Effector memory CD4-positive, alpha-beta T cell (primary cell): ENCODE data around the gene URM1.
"Not testable (repeated sequence)": the region's sequence is repeated elsewhere in the genome, so short reads cannot be mapped to it uniquely, and the experiment has no call there.

Source experiments
- DNase-seq, 3 donors: peaks; one replicate each; pipeline ENCODE4 v3.0.0-alpha.2; 2020
- H3K27ac ChIP-seq: 2 replicates; pipeline ENCODE4 v1.7.0; 2013; ENCODE audit warnings: mild to moderate bottlenecking, low read length, moderate library complexity; ENCODE audit not compliant: insufficient read depth, poor library complexity, severe bottlenecking
- H3K27me3 ChIP-seq: replicated peaks from 2 replicates; pipeline ENCODE4 v1.7.0; 2013; ENCODE audit warnings: mild to moderate bottlenecking, low read length; ENCODE audit not compliant: insufficient read depth, control insufficient read depth, poor library complexity, severe bottlenecking
- H3K36me3 ChIP-seq: 2 replicates; pipeline ENCODE4 v1.7.0; 2013; ENCODE audit warnings: mild to moderate bottlenecking, low read length, moderate library complexity; ENCODE audit not compliant: control insufficient read depth, insufficient read depth
- H3K4me1 ChIP-seq: 2 replicates; pipeline ENCODE4 v1.7.0; 2013; ENCODE audit warnings: low read length, mild to moderate bottlenecking; ENCODE audit not compliant: control insufficient read depth, insufficient read depth, poor library complexity, severe bottlenecking
- H3K4me3 ChIP-seq: 2 replicates; pipeline ENCODE4 v1.7.0; 2013; ENCODE audit warnings: low read length, low read depth, mild to moderate bottlenecking; ENCODE audit not compliant: insufficient read depth, poor library complexity, severe bottlenecking
- H3K9me3 ChIP-seq: 2 replicates; pipeline ENCODE4 v1.7.0; 2013; ENCODE audit warnings: mild to moderate bottlenecking, low read length, moderate library complexity; ENCODE audit not compliant: control insufficient read depth

Gene URM1

DNA sequence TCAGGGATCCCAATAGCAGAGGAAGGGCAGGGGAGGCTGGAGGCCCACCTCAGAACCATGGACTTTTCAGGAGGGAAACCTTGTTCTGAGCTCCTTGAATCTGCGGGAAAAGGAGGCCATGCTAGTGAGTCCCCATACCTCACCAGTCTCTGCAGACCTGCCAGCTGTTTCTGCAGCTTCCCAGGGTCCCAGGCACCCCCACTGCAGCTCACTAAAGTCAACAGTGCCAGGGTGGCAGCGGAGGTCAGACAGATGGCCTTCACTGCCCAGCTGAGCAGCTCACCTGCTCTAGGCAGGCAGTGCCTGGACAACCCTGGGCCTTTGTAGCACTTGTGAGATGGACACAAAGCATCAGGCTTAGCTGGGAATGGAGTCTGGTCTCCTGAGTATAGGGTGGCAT, 35.3 kb upstream of the URM1 start:
- DNase-seq = no peak
- peaks cover 10% of the 10 kb centered on the region for H3K36me3 ChIP-seq
- no peak overlapping the region for H3K4me3 ChIP-seq
- H3K27ac ChIP-seq = no peak overlapping the region
- H3K4me1 ChIP-seq = peaks cover 6% of the 10 kb centered on the region
- H3K9me3 ChIP-seq = no peaks in the 10 kb centered on the region
- no peaks in the 10 kb centered on the region for H3K27me3 ChIP-seq

DNA sequence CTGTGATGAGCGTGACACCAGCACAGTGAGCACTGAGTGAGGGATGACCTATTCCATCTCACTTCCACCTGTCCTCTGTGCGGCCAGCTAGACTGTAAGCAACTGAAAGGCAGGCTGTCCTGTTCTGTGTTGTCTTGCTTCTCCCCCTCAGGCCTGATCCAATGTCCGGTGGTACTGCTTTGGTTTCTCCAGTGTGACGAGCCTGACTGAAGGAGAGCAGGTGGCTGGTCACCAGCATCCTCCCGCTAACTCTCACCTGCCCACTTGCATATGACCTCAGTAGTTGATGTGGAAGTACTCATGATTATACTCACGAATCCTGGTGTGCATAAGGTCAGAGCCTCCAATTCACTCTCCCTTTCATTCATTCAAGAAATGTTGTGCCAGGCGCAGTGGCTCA, 33.2 kb upstream of the URM1 start:
- no peaks in the 10 kb centered on the region for H3K27me3 ChIP-seq
- H3K27ac ChIP-seq = no peak overlapping the region
- no peak overlapping the region for H3K4me3 ChIP-seq
- no peak for DNase-seq
- peaks cover 4% of the 10 kb centered on the region for H3K36me3 ChIP-seq
- H3K4me1 ChIP-seq = peaks cover 11% of the 10 kb centered on the region
- H3K9me3 ChIP-seq = no peaks in the 10 kb centered on the region

DNA sequence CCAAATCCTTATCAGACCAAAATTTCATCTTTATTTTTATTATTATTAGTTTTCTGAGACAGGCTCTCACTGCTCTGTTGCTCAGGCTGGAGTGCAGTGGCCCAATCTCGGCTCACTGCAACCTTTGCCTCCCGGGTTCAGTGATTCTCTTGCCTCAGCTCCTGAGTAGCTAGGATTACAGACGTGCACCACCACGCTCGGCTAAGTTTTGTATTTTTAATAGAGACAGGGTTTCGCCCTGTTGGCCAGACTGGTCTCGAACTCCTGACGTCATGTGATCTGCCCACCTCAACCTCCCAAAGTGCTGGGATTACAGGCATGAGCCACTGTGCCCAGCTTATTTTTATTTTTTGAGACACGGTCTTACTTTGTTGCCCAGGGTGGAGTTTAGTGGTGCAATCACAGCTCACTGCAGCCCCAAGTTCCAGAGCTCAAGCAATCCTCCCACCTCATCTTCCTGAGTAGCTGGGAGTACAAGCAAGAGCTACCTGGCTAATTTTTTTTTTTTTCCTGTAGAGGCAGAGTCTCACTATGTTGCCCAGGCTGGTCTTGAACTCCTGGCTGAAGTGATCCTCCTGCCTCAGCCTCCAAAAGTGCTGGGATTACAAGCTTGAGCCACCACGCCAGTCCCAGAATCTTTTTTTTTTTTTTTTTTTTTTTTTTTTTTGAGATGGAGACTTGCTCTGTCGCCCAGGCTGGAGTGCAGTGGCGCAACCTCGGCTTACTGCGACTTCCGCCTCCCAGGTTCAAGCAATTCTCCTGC, 32.1 kb upstream of the URM1 start:
- H3K4me3 ChIP-seq, H3K9me3 ChIP-seq, H3K27ac ChIP-seq, DNase-seq, H3K27me3 ChIP-seq: not testable (repeated sequence)
- peaks cover 13% of the 10 kb centered on the region for H3K36me3 ChIP-seq
- peaks cover 11% of the 10 kb centered on the region for H3K4me1 ChIP-seq

DNA sequence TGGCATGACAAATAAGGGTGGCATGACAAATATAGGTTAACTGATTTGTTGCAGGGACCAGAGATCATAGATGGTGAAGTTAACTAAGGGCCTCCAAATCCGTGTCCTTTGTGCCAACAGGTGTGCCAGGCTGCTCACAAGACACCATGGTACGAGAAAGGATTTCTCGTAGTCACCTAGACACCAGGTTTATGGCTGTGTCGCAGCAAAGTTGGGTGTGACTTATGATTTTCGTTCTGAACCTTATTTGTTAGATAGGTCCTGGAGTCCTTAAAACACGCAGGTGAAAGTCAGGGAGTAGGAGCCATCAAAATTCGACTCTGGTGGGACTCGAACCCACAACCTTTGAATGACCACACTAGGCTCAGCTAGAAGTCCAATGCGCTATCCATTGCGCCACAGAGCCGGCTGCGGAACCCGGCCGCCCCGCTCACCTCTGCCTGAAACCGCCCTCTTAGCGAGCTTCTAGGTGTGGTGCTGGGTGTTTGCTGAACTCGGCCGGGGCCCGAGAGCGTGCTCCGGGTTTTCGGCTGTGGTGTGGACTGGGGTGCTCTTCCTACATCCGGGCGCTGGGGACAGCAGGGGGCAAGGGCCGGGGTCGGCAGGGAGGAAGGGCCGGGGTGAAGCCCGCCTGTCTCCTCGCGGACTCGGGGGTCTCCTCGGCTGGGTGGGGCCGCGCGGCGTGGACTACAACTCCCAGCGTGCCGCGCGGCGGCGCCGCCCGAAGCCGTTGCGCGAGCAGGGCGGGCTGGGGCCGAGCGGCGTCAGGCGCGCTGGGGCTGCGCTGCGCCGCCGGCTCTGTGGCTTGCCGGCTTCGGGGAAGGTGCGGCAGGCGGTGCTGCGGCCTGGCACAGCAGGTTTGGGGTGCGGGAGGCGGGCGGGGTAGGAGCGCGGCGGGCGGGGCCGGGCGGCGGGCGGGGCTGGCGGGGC, 31.1 kb upstream of the URM1 start, which contains the start of gene SLC27A4:
Gene SLC27A4 (plus strand): TSS at position 767 of the 930 bp plus-strand sequence. CDS start 2,606 bp downstream, outside the sequence.
- no peaks in the 10 kb centered on the region for H3K9me3 ChIP-seq
- no peaks in the 10 kb centered on the region for H3K27me3 ChIP-seq
- H3K4me3 ChIP-seq = peak within 1 kb of the TSS; percentile 73
- peaks cover 11% of the 10 kb centered on the region for H3K4me1 ChIP-seq
- H3K36me3 ChIP-seq = peaks cover 20% of the 10 kb centered on the region
- H3K27ac ChIP-seq = peak within 1 kb of the TSS; percentile 58
- DNase-seq = peak; percentile 72 to 75 (median 74)

DNA sequence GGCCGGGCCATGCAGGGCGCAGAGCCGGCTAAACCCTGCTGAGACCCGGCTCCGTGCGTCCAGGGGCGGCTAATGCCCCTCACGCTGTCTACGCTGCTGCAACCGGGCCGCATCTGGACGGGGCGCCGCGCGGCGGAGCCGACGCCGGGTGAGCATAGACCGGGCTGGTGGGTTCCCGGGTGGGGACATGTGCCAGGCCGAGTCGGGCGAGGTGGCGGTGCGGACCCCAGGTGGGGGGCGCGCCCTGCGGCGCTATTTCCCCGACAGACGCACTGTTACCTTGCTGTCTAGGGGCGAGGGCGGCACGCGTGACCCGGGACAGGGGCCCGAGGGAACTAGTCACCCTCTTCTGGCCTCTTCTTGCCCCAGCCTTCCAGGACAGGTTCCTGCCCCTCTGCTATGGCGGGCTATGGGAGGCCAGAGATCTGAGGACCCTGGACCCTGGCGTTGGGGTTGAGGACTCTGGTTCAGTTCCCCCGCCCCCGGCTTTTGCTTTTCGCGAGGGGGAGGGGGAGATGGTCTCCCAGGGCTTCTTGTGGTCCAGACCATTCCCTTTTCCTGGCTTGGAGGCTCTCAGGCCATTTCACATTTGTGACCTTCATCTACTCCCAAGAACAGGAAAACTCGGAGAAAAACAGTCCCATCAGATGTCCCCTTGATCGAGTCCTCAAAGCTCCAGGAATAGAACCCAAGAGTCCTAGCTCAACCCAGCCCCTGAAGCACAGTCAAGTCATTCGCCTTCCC, 30.3 kb upstream of the URM1 start:
- no peaks in the 10 kb centered on the region for H3K9me3 ChIP-seq
- DNase-seq = no peak
- no peaks in the 10 kb centered on the region for H3K27me3 ChIP-seq
- peaks cover 29% of the 10 kb centered on the region for H3K36me3 ChIP-seq
- peak overlapping the region; percentile 58 for H3K27ac ChIP-seq
- H3K4me1 ChIP-seq = peaks cover 11% of the 10 kb centered on the region
- H3K4me3 ChIP-seq = peak overlapping the region; percentile 73

DNA sequence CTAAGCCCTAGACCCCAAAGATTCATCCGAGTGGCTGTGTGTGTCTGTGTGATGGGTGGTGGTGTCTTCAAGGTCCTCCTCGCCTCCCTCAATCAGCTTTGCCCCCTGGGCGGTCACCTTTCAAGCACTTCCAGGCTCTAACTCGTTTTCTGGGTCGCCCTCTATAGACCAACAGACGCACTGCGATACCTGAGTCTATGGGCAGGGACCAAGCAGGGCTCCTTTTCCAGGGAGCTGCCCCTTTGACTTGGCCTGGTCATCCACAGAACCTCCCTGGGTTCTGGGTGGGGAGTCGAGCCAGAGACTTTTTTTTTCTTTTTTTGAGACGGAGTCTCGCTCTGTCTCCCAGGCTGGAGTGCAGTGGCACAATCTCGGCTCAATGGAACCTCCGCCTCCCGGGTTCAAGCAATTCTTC, 29.7 kb upstream of the URM1 start:
- Histone ChIP-seq H3K36me3 (peaks cover 30% of the 10 kb centered on the region), H3K4me1 (peaks cover 11% of the 10 kb centered on the region), H3K27me3 (no peaks in the 10 kb centered on the region), H3K27ac (no peak overlapping the region), H3K4me3 (peak overlapping the region; percentile 73), H3K9me3 (no peaks in the 10 kb centered on the region)
- peak; percentile 28 to 52 (median 47) for DNase-seq

DNA sequence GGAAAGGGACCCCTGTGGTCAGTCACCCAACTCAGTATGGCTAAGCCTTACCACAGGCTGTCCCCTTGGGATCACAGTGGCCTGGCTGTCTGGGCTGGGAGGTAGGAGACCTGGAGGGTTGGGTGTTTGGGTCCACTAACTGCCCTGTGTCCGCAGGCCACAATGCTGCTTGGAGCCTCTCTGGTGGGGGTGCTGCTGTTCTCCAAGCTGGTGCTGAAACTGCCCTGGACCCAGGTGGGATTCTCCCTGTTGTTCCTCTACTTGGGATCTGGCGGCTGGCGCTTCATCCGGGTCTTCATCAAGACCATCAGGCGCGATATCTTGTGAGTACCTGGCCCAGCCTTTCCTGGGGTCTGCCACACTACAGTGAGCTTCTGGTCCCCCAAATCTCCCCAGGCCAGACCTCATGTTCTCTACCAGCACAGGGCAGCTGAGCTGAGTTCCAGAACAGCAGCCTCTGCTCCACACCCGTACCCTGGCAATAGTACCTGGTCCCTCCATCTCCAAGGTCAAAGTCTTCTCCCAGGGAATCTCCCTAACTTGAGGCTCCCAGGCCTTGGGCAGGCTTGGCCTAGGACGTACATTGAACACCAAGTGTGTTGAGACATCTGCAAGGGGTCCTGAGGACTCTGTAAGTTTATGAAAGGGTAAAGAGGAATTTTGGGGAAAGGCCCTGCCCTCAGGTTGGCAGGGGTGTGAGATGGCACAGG, 28.0 kb upstream of the URM1 start:
- Histone ChIP-seq H3K36me3 (peaks cover 34% of the 10 kb centered on the region), H3K4me3 (no peak overlapping the region), H3K27me3 (no peaks in the 10 kb centered on the region), H3K4me1 (peaks cover 11% of the 10 kb centered on the region), H3K27ac (no peak overlapping the region), H3K9me3 (no peaks in the 10 kb centered on the region)
- DNase-seq = no peak

DNA sequence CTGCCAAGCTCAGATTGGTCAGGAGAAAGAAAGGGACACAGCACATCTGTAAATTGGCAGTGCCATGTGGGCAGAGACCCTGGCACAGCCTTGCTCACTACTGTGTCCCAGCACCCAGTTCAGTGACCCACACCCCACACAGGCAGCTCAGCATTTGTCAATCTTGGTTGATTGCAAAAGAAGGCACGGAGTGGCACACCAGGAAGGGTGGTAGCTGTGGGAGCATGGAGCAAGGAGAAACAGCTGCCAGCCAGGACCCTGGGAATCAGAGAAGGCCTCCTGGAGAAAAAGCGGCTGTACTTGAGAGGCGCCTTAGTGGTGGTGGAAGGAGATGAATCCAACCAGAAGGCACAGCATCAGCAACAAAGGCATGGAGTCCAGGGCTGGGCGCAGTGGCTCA, 27.3 kb upstream of the URM1 start:
- Histone ChIP-seq H3K4me1 (peaks cover 11% of the 10 kb centered on the region), H3K27me3 (no peaks in the 10 kb centered on the region), H3K27ac (no peak overlapping the region), H3K9me3 (no peaks in the 10 kb centered on the region), H3K4me3 (no peak overlapping the region), H3K36me3 (peaks cover 39% of the 10 kb centered on the region)
- no peak for DNase-seq

DNA sequence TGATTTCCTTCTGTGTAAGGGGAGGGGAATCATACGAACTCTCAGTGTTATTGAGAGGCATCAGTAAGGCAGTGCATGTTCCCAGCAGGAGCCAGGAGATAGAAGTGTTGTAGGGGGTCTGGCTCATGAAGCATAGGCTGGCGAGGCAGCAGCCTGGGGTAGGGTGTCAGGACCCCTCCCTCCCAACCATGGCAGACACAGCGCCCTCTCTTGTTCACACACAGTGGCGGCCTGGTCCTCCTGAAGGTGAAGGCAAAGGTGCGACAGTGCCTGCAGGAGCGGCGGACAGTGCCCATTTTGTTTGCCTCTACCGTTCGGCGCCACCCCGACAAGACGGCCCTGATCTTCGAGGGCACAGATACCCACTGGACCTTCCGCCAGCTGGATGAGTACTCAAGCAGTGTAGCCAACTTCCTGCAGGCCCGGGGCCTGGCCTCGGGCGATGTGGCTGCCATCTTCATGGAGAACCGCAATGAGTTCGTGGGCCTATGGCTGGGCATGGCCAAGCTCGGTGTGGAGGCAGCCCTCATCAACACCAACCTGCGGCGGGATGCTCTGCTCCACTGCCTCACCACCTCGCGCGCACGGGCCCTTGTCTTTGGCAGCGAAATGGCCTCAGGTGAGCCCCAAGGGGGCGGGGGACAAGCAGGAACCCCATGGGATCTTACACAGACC, 26.1 kb upstream of the URM1 start:
- Histone ChIP-seq H3K9me3 (no peaks in the 10 kb centered on the region), H3K4me1 (peaks cover 9% of the 10 kb centered on the region), H3K4me3 (no peak overlapping the region), H3K27me3 (no peaks in the 10 kb centered on the region), H3K27ac (no peak overlapping the region), H3K36me3 (peaks cover 50% of the 10 kb centered on the region)
- DNase-seq = no peak
